Activated CD4-positive, alpha-beta T cell treated with anti-CD3 and anti-CD28 coated beads, Interleukin-2, amount 50 U/mL, for 24 hours (primary cell): Measurements from ENCODE around the gene XPO5.
A peak's percentile ranks its signal among the peaks of the same experiment; 100 is the strongest.
"Not testable (repeated sequence)": the region's sequence is repeated elsewhere in the genome, so short reads cannot be mapped to it uniquely, and the experiment has no call there.

Experiments
- DNase-seq, 2 donors: peaks; one replicate each; pipeline ENCODE4 v3.0.0-alpha.2; 2020; ENCODE audit warnings: low read depth in 1 of 2, low spot score in 1 of 2

Gene XPO5

DNA sequence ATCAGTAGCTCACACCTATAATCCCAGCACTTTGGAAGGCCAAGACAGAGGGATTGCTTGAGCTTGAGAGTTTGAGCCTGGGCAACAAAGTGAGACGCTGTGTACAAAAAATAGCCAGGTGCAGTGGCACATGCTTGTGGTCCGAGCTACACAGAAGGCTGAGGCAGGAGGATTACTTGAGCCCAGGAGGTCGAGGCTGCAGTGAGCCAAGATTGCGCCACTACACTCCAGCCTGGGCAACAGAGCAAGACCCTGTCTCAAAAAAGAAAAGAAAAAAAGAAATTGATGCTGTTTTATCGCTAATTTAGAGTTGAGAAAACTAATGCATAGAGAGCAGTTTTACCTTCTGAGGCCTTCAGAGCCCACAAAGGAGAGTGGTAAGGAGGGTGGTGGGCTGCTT, 77.5 kb downstream of the XPO5 start:
- DNase-seq = not testable (repeated sequence)

- DNase-seq = no peak
Measured at GRCh38 chr6:43497689-43498088, 78.1 kb downstream of the XPO5 start.

- no peak for DNase-seq
Measured at GRCh38 chr6:43497129-43497396, 78.8 kb downstream of the XPO5 start.

DNA sequence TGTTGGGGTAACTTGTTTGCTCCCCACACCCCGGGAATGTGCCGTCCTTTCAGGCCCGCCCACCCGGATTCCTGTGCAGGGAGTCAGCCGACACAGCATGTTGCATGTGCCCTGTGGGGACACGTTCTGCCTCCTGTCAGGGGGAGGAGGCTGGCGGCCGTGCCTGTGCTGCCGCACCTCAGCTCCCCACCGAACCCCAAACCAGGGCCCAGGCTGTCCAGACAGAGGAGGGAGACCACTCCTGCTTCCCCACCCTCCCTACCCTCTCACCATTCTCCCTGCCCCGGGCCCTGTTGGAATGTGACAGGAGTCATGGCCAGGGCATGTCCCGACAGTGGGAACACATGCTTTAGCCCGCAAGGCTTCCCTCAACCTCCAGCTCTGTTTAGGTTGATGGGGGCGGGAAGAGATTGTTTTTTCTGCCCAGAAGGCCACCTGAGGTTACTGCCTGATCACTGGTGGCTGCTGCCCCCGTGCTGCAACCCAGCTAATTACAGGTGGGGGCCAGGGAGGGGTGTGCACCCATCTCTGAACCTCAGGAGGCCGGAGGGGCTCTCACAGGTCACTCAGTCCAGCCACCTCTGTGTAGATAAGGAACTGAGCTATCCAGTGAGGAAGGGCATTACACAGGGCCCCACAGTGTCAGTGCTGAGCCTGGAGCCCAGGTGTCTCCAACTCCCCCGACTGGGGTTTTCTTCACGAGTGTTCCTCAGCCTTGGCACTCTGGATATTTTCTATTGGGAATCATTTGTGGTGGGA, 79.3 kb downstream of the XPO5 start:
- DNase-seq = no peak

DNA sequence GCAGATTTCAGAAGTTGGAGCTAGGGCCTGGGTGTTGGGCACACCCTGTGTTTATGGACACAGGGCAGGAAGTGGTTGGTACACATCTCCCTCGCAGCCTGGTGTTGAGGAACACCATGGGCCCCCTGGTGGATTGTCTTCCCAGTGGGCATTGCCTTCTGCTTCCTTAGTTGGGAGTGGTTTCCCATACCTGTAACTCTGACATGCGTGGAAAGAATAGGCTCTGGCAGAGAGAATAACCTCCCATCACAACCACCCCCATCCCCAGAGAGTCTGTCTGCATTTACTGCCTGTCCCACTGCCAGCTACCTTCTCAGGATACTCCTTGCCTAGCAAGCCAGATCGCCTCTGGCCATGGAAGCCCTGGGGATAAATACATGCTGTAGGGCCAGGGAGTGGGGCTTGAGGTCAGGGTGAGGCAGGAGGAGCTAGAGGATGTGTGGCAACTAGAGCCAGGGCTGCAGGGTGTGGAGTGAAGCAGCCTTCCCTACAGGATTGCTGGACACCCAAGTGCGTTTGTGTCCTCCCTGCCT, 80.4 kb downstream of the XPO5 start:
- DNase-seq = no peak

DNA sequence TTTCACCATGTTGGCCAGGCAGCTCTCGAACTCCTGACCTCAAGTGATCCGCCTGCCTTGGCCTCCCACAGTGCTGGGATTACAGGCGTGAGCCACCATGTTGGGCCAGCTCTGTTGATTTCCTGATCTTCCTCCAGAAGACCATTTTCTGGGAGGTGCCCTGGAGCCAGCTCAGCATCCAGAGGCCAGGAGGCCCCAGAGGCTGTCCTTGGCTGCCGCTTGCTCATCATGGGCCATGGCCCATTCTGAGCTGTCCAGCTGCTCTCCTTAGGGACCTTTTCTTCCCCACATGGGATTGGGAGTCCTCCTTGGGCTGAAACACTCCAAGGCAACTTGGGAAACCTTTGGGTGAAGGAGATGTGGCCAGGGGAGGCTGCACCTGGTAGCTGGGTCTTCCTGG, 81.1 kb downstream of the XPO5 start:
- no peak for DNase-seq

DNA sequence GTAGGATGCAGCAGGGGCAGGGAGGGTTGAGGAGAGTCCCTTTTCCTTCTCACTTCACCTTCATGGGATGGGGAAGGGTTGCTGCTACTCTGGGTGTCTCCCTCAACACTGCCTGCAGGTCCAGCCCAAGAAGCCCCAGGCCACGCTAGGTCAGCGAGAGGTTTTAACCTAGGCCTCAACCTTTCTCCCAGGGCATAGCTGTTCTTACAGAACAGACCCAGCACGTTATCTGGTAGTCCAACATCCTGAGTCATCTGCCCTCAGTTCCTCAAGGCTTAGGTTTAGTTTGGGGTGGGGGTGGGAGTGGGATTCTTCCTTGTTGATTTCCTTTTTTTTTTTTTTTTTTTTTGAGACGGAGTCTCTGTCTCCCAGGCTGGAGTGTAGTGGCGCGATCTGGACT, 81.5 kb downstream of the XPO5 start:
- no peak for DNase-seq

DNA sequence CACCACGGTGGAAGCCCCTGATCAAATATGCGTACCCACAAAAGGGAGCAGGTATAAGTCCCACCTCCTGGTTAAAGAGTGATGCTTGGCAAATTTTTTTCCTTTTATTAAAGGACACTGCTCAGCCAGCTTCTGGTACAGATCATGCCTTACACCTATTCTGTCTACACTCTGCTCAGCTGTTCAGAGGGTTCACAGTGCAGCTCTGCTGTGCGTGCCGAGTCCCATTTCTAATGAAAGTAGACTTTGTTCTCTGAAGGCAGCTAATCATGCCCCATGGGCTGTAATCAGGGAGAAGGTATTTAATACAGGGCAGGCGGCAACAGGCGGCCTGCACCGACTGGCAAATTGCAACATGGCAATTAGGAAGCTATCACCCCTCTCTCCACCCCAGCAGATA, 82.0 kb downstream of the XPO5 start:
- no peak for DNase-seq

GRCh38 chr6:43493230-43493629, 82.6 kb downstream of the XPO5 start:
- no peak for DNase-seq

GRCh38 chr6:43492673-43493072, 83.2 kb downstream of the XPO5 start:
- no peak for DNase-seq

GRCh38 chr6:43491750-43492661, 83.8 kb downstream of the XPO5 start:
- no peak for DNase-seq

DNA sequence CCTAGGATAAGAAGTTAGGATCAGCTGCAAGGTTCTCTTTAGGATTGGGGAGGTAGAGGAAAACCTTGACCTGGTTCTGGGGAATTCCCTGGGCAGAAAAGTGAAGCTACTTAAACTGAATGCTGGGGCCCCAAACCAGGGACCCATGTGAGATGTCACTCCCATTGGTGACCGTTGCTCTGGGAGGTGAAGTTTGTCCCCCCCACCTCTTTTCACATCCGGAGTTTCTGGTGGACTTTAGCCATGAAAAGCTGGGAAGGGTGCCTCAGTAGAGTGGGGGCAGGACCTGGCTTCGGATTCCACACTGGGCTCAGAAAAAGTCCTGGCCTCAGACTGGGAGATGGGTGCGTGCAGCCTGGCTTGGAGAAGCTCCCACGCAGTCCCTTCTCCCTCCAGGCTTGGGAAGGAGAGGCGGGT, 85.3 kb downstream of the XPO5 start:
- no peak for DNase-seq

- no peak for DNase-seq
Measured at GRCh38 chr6:43489277-43490072, 86.4 kb downstream of the XPO5 start.

DNA sequence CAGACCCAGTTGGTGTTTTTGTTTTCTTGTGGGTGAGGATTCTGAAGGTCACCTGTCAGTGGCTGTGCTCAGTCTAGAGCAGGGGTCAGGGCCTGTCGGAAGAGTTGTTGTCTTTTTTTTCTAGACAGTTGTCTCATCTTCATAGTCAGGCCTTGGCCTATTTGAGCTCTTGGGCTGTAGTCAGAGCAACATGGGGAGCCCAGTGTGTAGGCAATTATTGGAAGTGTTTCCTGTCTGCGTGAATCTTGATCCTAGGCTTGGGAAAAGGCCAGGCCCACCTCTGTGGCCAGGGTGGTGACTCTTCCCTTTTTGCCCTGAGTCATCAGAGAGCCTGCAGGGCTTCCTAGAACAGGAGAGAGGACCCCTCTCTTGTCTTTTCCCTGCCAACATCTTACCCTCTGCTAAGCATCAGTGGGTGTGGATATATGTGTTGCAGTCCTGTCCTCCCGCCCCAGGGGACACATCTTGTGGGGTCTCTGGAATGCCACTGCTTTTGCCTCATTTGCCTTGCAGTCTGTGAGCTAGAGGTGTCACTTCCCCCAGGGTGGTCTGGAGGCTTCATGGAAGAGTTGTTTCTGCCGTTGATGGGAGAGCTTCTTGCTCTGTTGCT, 87.1 kb downstream of the XPO5 start:
- DNase-seq = no peak

- no peak for DNase-seq
Measured at GRCh38 chr6:43481591-43482236, 94.1 kb downstream of the XPO5 start.

DNA sequence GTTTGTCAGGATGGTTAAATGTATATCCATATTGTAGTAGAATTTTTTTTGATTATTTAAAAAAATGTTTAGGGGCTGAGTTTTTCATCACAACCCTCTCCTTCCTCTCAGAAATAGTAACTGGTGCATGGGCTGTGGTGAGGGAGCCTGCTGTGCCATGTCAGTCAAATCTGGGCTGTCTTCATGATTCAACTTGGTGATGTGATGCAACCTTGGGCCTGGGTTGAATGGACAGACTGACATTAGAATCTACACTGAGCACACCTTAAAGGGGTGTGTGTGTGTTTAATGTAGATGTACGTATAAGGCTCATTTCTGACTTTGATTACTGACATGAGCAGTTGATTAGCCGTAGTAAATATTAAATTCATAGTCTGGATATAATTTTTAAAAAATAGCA, 94.8 kb downstream of the XPO5 start:
- DNase-seq = no peak

DNA sequence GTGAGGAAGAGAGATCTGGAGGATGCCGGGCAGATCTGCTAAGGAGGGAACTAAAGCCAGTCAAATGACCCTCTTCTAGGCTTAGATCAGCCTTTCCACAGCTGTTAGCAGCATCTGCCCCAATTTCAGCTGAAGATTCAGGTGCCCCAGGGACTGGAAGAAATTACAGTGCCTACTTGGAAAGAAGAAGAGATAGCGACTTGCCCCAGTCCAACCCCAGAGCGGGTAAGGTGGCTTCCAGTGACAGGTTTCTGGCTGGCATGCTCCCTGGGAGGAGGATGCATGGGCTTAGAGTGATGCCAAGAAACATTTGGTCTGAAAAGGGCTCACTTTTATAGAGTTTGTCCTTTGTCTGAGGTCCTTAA, 97.8 kb downstream of the XPO5 start:
- DNase-seq = no peak

DNA sequence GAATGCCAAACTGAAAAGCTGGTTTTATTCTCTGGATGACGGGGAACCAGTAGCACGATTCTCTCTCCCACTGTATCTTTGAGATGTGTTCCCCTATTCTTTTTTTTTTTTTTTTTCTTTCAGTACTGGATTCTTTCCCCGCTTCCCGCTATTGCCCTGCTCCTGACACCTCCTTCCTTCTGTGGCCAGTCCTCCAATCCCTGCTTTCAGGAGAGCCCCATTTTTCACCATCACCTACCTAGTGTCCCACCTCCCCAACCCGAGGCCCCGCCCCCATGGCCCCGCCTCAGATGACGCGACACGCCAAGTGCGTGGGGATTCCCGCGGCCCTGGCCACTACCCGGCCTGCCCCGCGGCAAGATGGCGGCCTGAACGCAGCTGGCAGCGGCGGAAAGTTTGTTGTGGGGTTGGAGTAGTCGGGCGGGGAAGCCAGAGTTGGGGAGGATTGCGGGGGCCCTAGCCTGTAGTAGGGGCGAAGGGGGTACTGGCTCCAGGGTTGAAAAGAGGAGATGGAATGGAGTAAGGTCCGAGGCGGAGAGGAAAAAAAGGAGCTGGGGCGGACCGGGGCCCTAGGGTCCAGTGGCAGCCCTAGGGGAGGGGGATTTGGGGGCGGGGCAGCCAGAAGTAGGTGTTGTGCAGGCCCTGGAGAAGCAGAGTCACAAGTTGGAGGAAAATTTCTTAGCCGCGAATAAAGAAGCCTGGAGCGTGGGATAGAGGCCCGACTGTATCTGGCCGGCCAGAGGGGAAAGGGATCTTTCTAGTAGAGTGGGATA, 98.4 kb downstream of the XPO5 start, which contains the start of gene TJAP1:
TSS of gene TJAP1 (plus strand) at position 336 of the 773 bp plus-strand sequence. CDS start 21,432 bp downstream, outside the sequence.
- DNase-seq = peak; percentile 96 to 98

GRCh38 chr6:43476746-43477145, 99.1 kb downstream of the XPO5 start:
- DNase-seq = no peak

DNA sequence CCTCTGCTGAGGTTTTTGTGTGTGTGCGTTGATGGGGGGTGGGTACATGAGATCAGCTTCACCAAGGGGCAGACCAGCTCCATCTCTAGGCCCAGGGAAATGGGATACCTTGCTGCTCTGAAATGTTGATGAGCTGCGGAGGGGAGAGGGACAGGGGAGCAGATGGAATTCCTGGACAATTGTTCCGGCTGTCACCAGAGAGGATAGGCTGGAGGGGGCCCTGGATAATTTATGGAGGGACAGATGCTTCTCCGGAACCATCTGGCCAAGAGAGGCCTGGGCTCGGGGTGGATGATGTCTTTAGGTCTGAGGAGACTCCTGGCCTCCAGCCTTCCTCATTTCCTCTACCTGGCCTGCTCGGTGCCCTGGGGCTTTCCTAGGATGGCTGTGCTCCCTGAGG, 100.3 kb downstream of the XPO5 start:
- DNase-seq = no peak
